ENCODE results near the gene TMPRSS11E.
"Not testable (repeated sequence)": the region's sequence is repeated elsewhere in the genome, so short reads cannot be mapped to it uniquely, and the experiment has no call there.

TMPRSS11E gene

DNA sequence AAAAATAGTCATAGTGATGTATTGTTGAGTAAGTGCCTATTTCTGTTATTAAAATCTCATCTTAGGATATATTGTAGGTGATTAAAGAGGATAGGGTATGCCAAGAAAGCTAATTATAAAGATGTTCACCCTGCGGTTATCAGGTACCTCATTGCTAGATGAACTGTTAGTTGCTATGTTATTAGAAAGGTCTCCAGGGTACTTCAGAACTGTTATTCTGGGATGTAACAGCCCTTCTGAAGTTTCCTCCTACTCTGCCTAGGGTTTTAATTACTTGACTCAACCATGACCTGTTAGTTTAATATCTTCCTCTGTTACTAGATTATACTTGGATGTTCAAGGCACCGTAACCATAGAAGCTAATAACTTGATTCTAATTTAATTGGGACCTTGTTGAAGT, 15.4 kb downstream of the TMPRSS11E start:
- DNase-seq (ENCODE audit: low read depth) = no peak

DNA sequence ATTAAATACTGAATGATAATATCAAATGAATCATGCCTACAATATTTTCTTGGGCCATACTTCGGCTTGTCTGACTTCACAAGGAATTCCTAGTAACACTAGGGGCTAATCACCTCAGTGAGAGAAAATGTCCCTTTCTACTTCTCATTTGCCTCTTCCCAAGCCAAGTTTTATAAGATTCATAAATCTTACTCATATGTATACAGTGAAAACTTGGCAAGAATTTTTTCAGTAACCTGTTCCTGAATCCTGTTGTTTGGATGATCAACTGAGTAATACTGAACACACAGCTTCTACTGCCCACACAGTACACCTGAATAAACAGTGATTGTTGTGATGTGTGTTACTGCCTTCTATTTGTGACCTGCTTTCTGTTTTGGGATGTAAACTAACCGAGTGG, 16.5 kb downstream of the TMPRSS11E start:
- DNase-seq (ENCODE audit: low read depth) = peak; percentile 69

DNA sequence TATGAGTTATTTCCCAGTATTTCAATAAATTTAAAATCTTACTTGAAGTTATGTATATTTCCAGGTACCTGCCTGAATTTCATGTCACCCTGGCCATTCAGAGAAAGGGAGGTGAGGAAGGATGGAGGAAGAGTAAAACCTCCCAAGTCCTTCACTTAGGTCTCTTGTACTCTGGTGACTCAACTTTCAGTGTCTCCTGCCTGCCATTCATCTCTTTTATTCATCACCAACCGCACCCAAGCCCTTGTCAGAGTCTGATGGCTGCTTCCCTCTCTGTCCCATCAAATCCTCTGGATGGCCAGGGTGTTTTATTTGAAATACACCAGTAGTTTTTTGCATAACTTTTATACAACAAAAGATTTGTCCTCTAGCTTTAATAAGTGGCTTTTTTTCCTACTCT, 17.8 kb downstream of the TMPRSS11E start:
- peak; percentile 27 for DNase-seq (ENCODE audit: low read depth)

DNA sequence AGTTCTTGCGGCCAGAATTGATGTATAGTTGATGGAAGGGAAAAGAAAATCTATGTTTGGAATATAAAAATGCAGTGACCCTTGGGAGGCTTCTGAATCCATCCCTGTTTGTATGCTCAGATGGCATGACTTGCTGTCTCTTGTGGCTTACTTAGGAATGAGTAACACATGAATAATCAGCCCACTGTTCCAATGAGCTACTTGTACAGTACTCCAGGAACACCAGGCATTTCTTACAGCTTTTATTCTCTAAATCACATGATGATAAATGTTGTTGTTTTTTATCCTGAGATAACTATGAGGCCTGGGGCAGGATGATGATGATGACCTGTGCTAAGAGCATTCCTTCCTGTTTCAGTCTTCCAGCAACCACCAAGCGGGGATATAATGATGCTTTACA, 18.9 kb downstream of the TMPRSS11E start:
- peak; percentile 98 for DNase-seq (ENCODE audit: low read depth)

DNA sequence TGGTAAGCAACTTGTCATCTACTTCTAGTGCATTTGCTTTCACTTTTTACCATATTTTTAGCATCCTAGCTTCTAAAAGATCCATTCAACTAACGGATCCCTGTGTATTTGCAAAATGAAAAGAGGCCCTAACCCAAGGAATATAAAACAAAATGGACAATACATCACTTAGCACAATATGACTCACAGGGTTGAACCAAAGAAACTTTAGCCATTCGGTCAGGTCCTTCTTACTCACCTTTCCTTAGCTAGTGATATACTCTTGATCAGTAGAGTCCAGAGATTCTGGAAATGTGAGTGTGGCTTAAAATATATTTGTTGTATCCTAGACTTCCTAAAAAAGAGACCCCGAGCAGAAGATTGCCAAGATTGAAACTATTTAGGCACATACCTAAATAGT, 19.5 kb downstream of the TMPRSS11E start:
- peak; percentile 69 for DNase-seq (ENCODE audit: low read depth)

DNA sequence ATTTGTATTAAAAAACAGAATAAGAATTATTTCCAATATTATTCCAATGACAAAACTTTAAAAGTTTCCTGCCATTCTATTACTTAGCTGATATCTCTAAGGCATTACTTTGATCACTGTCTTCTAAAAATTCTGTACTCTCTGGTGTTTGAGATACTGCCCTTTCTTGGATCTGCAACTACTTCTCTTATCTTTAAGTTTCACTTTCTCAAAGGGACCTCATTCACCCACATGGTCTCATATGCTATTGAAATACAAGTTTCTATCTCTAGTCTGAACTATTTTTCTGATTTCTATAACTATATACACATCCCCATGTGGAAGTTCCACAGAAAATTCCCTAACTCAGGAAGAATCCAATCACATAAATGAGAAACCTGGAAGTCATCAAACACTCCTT, 22.2 kb downstream of the TMPRSS11E start:
- no peak for DNase-seq (ENCODE audit: low read depth)

DNA sequence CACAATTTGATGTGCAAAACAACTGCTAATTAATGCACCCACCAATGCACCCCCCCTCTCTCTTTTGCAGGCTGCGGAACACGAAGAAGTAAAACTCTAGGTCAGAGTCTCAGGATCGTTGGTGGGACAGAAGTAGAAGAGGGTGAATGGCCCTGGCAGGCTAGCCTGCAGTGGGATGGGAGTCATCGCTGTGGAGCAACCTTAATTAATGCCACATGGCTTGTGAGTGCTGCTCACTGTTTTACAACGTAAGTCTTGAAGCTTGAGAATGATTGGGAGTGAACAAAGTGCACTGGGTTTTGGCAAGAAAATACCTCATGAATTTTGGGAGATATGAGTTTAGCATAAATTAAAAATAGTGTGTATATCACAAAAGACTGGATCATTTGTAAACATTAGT, 28.9 kb downstream of the TMPRSS11E start:
- DNase-seq (ENCODE audit: low read depth) = no peak

- no peak for DNase-seq (ENCODE audit: low read depth)
Measured at GRCh38 chr4:68489338-68489737, 42.1 kb downstream of the TMPRSS11E start.

DNA sequence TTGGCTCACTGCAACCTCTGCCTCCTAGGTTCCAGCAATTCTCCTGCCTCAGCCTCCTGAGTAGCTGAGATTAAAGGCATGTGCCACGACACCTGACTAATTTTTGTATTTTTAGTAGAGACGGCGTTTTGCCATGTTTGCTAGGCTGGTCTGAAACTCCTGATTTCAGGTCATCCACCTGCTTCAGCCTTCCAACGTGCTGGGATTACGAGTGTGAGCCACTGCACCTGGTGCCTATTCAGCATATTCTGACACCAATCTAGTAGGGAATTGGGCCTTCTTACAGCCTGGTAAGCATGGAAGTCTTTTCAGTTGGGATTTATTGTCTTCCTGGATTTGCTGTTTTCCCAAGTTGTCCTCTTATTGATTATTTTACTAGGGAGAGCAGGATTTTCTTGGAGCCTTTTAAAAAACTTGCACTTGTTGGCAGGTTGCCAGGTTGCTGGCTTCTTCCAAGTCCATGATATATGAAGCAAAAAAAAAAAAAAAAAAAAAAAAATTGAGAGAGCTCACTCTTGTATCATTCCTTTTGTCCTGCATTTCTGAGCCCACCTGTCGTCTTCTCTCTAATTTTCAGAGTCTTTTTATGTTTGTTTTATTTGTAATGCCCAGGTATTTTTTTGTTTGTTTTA, 43.7 kb downstream of the TMPRSS11E start:
- no peak for DNase-seq (ENCODE audit: low read depth)

GRCh38 chr4:68494688-68495087, 47.4 kb downstream of the TMPRSS11E start:
- DNase-seq (ENCODE audit: low read depth) = no peak

- DNase-seq (ENCODE audit: low read depth) = peak; percentile 74
Measured at GRCh38 chr4:68498413-68499007, 51.2 kb downstream of the TMPRSS11E start.

DNA sequence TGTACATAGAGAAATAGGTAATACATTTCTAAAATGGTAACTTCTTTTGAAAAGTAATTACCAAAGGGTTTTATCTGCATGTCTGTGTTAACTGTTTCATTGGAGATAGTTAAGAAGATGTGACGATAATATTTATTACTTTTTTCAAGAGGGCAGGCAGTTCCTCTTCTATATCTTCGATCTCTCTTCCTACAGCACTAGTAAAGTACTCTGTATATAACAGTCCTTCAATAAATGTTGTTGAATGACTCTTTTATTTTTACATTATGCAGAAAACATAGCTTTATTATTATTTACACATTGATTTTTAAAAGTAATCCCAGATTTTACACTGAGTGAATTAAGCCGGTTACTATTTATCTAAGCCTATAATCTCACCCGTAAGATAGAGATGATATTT, 51.8 kb downstream of the TMPRSS11E start:
- no peak for DNase-seq (ENCODE audit: low read depth)

DNA sequence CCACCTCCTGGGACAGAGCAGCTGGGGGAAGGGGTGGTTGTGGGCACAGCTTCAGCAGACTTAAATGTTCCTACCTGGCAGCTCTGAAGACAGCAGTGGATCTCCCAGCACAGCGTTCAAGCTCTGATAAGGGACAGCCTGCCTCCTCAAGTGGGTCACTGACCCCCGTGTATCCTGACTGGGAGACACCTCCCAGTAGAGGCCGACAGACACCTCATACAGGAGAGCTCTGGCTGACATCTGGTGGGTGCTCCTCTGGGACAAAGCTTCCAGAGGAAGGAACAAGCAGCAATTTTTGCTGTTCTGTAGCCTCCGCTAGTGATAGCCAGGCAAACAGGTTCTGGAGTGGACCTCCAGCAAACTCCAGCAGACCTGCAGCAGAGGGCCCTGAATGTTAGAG, 56.2 kb downstream of the TMPRSS11E start:
- not testable (repeated sequence) for DNase-seq (ENCODE audit: low read depth)

- not testable (repeated sequence) for DNase-seq (ENCODE audit: low read depth)
Measured at GRCh38 chr4:68504836-68505235, 57.6 kb downstream of the TMPRSS11E start.

DNA sequence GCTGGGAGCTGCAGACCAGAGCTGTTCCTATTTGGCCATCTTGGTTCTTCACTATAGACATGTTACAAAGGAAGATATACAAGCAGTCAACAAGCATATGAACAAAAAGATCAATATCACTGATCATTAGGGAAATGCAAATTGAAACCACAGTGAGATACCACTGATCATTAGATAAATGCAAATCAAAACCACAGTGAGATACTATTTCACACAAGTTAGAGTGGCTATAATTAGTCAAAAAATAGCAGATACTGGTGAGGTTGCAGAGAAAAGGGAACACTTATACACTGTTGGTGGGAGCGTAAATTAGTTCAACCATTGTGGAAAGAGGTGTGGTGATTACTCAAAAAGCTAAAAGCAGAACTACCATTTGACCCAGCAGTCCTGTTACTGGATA, 58.2 kb downstream of the TMPRSS11E start:
- DNase-seq (ENCODE audit: low read depth) = not testable (repeated sequence)

DNA sequence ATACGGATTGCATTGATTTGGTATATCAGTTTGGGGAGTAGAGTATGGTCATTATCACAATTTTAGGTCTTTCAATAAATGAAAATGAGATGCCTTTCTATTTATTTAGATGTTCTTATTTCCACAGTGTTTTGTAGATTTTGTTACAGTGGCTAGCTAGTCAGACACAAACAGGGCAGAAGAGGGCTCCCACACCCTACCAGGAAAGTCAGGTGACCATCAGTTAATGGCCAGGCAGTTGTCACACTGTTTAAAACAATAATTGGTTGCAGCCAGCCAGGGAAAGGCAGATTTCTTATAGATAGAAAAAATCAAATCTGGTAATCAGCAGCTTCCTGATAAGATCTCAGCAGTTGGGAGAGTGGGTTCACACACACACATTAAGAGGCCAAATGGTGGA, 71.6 kb downstream of the TMPRSS11E start:
- no peak for DNase-seq (ENCODE audit: low read depth)

- no peak for DNase-seq (ENCODE audit: low read depth)
Measured at GRCh38 chr4:68520985-68521384, 73.7 kb downstream of the TMPRSS11E start.

- DNase-seq (ENCODE audit: low read depth) = peak; percentile 9
Measured at GRCh38 chr4:68522232-68522631, 75.0 kb downstream of the TMPRSS11E start.

GRCh38 chr4:68535974-68536373, 88.7 kb downstream of the TMPRSS11E start:
- DNase-seq (ENCODE audit: low read depth) = no peak

GRCh38 chr4:68536375-68536774, 89.1 kb downstream of the TMPRSS11E start:
- no peak for DNase-seq (ENCODE audit: low read depth)

DNA sequence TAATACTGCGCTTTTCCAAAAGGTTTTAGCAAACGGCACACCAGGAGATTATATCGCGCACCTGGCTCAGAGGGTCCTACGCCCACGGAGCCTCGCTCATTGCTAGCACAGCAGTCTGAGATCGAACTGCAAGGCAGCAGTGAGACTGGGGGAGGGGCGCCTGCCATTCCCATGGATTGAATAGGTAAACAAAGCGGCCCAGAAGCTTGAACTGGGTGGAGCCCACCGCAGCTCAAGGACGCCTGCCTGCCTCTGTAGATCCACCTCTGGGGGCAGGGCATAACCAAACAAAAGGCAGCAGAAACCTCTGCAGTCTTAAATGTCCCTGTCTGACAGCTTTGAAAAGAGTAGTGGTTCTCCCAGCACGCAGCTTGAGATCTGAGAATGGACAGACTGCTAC, 95.5 kb downstream of the TMPRSS11E start:
- DNase-seq (ENCODE audit: low read depth) = not testable (repeated sequence)
